Measurements from ENCODE around the gene HTT-AS.

Gene HTT-AS

DNA sequence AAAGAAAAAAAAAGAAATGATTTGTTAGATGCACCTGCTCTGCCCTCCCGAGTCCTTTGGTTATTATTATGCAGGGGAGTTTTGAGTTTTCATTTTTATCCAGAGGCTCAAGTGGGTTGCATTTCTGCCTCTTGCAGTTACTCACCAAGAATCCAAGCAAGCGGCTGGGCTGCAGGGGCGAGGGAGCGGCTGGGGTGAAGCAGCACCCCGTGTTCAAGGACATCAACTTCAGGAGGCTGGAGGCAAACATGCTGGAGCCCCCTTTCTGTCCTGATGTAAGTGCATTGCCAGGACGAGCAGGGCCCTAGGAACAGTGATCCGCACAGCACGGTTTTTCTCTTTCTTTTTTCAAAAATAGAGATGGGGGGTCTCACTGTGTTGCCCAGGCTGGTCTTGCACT, 39.1 kb downstream of the HTT-AS start:
- DNase-seq (ENCODE audit: extremely low spot score, insufficient read length, low read depth) (no peak), FAIRE-seq (no peak)

DNA sequence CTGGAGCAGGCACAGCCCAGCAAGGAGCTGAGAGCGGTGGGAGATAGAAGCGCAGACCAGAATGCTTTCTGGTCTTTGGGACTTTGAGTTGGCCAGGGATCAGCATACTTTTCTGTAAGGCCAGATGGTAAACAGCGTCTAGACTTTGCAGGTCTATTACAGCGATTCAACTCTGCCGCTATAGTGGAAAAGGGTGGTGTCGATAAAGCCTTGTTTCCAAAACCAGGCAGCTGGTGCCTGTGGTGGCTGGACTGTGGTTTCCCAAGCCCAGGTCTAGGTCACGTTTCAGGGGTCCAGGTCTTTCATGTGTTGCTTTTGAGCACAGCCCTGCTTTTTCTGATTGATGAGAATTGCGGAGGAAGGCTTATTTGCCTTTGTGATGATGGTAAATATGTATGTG, 40.1 kb downstream of the HTT-AS start:
- FAIRE-seq = no peak
- no peak for DNase-seq (ENCODE audit: extremely low spot score, insufficient read length, low read depth)

DNA sequence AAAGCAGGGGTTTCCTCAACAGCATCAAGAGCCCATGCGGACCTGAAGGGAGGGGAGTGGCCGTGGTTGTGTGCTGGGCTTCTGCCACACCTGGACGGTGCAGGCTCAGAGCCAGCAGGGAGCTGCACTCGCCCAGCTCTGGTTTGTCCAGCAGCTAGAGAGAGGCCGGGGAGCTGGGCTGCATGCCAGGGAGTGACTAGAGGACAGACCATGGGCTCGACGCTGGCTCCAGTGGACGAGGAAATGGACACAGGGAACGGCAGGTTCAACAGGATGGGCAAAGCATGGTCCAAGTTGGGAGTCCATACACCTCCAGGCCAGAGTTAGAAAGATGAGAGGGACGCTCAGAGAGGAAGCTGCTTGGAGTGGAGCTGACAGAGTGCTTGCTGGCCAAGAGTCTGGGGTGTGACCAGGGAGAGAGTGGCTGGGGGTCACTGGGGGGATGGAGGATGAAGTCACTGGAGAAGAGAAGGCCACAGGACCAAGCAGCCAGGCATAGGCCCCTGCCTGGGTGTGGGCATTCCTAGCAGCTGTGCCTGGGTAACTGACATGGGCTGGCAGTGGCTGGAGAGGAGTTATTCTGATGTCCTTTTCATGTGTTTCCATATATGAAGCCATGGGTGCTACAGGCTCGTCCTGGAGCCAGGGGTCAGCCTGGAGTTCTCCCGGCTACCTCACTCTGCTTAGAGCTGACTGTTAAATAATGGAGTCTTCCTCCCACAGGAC, 42.8 kb downstream of the HTT-AS start:
- DNase-seq (ENCODE audit: extremely low spot score, insufficient read length, low read depth) = no peak
- no peak for FAIRE-seq

DNA sequence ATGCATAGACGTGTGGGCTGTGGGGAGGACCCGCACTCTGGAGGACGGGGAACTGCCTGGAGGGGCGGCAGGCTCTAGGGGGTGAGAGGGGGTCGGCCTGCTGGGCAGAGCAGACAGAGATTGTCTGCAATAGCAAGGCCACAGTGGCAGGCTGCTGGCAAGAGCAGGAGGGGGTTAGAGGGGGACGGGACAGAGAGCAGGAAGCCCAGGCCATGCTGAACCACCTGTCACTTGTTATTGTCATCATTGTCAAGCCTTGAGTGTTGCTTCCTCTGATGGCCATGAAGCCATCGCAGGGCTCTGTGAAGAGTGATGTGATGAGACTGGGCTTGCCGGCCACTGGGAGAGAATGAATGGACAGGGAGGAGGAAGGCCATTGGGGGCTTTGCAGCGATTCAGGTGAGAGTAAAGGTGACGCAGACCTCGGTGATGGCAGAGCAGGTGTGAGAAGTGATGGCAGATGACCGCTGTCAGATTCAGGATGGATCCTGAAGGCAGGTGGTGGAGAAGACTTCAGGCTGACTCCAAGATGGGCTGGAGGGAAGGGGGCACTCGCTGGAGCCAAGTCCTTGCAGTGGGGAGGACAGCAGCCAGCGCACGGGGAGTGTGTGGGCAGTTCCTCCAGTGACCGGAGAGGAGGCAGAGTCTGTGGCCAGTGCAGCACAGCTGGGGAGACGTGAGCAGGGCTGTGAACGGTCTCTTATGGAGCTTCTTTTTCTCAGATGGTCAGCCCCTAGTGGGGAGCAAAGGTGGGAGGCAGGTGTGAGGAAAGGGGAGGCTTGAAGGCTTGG, 43.6 kb downstream of the HTT-AS start:
- DNase-seq (ENCODE audit: extremely low spot score, insufficient read length, low read depth) (no peak), FAIRE-seq (no peak)

DNA sequence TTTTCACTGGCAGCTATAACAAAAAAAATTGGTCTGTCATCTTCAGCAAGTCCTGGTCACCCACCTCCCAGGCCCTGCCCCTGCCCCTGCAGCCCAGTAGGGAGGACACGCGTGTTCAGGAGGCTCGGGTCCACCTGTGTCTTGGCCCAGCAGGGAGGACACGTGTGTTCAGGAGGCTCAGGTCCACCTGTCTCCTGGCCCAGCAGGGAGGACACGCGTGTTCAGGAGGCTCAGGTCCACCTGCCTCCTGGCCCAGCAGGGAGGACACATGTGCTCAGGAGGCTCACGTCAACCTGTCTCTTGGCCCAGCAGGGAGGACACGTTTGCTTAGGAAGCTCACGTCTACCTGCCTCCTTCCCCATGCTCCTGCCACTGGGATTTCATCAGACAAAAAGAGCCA, 44.9 kb downstream of the HTT-AS start:
- DNase-seq (ENCODE audit: extremely low spot score, insufficient read length, low read depth) (no peak), FAIRE-seq (no peak)

DNA sequence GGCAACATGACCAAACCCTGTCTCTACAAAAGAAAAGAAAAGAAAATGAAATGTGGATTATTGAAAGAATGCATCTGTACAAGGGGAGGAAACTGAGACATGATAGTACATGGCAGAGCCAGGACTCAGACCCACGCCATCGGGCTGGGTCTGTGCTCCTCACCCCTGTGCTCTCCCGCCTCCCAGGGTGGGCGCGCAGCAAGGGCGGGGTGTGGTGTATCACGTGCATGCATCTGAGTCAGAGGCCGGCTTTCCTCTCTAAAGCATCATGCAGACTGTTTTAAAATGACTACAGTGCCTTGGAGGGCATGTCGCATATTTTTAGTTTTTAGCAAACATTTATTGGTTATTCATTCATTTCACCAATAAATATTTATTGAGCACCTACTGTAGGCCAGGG, 47.8 kb downstream of the HTT-AS start:
- DNase-seq (ENCODE audit: extremely low spot score, insufficient read length, low read depth) (no peak), FAIRE-seq (no peak)

DNA sequence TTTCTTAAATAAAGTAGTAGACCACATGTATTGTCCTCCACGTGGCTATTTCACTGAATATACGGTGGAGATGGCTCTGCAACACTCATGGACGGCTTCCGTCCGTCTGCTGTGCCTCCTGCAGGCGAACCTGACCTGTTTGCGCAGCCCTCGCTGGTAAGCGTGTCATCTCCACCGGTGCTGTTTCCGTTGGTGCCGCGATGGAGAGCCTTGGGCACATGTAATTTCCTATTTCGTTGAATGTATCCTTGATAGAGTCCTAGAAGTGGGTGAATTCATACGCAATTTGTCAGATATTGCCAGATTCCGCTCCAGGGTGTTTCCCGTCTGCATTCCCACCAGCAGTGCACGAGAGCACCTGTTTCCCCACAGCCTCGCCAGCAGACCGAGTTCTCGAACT, 48.5 kb downstream of the HTT-AS start:
- DNase-seq (ENCODE audit: extremely low spot score, insufficient read length, low read depth) = no peak
- FAIRE-seq = no peak

DNA sequence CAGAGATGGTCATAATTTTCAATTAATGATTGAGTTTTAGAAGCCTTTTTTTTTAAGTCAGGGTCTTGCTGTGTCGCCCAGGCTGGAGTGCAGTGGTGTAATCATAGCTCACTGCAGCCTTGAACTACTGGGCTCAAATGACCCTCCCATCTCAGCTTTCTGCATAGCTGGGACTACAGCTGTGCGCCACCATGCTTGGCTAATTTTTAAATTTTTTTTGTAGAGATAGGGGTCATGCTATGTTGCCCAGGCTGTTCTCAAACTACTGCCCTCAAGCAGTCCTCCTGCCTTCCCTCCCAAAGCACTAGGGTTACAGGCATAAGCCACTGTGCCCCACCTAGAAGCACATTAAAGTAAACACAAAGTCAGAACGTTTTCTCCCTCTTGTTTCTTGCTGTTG, 51.7 kb downstream of the HTT-AS start:
- FAIRE-seq = no peak
- no peak for DNase-seq (ENCODE audit: extremely low spot score, insufficient read length, low read depth)

DNA sequence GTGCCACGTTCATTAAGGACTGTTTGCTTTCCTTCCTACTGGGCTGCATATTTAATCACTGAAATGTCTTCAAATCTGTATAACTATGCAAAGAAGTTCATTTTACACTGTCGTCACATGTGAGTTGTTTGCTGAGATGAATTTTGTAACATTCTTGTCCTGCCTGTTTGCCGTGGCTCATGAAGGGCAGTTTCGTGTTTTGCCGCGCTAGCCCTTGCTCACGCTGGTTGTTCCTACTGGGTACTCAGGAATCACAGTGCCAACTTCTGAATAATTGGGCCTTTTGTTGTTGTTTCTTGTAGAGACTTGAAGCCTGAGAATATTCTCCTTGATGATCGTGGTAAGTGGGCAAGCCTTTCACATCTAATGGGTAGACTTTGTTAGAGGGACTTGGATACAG, 52.2 kb downstream of the HTT-AS start:
- DNase-seq (ENCODE audit: extremely low spot score, insufficient read length, low read depth) (no peak), FAIRE-seq (no peak)

DNA sequence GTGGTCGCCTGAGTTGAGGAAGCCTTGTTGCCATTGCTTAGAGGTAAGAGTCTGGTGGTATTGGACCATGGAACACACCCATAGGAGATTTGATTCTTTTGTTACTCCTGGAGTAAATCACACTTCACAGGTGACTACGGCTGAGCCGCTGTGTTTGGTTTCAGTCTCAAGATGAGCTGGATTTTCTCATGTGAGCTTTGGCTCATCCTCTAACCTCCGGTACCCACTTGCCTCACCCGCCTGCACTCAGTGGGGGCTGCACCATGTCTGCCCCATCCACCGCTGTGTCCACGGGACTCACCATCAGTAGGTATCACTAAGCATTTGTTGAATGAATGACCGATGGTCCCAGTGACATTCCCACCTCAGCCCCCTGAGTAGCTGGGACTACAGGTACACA, 52.7 kb downstream of the HTT-AS start:
- FAIRE-seq = no peak
- DNase-seq (ENCODE audit: extremely low spot score, insufficient read length, low read depth) = no peak

DNA sequence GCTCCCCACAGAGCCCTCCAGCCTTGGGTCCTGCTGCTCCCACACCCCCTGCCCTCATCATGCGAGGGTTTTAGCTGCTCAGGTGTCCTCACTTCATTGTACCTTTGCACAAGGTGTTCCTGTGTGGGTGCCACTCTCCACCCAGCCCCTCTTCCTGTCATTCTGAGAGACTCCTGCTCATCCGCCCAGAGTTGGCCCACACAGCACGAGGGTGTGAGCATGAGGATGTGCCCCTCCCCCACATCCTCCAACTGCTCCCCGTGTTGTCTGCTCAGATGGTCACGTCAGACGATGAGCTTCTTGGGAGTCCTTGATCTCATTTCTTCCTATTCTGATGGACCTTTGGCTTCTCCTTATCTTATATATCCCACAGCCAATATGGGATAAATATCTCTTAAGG, 53.2 kb downstream of the HTT-AS start:
- FAIRE-seq = no peak

DNA sequence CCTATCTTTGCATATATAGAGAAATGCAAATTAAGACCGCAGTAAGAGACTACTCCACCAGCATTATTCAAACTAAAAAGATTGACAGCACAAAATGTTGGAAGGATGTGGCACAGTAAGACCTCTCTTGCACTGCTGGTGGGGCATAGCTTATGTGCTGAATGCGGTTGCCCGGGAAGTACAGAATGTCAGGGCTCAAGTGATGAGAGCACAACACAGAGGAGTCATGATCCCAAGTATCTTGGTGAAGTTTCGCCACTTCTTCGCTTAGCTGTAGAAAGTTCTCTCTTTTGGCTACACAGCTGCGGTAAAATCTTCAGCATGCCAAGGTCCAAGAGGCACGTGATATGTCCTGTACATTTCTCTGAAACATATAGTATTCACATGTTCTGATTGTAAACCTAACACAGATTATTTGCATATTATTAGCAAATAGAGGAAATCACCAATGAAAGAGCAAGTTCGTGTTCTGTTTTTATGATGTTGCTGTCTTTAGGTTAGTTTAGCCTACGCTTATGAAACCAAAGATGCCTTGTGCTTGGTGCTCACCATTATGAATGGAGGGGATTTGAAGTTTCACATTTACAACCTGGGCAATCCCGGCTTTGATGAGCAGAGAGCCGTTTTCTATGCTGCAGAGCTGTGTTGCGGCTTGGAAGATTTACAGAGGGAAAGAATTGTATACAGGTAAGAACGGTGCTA, 55.0 kb downstream of the HTT-AS start:
- DNase-seq (ENCODE audit: extremely low spot score, insufficient read length, low read depth) = no peak
- FAIRE-seq = no peak

More for the DNA sequence above, 53.2 kb downstream of the HTT-AS start:
- no peak for DNase-seq (ENCODE audit: extremely low spot score, insufficient read length, low read depth)

DNA sequence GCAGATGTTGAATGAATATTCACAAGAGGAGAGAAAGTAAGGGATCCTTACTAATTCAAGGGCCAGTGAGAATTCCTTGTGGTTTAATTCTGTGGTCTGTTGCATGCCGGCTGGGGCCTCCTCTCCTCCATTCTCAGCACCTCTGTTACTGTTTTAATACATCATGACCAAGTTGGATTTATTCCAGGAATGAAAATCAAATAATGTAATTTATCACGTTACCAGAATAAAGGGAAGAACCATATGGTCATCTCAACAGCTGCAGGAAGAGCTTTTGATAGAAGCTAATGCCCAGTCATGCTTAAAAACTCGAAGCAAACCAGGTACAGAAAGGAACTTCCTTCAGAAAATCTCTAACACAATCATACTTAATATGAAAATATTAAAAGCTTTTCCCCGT, 56.8 kb downstream of the HTT-AS start:
- no peak for FAIRE-seq
- no peak for DNase-seq (ENCODE audit: extremely low spot score, insufficient read length, low read depth)

DNA sequence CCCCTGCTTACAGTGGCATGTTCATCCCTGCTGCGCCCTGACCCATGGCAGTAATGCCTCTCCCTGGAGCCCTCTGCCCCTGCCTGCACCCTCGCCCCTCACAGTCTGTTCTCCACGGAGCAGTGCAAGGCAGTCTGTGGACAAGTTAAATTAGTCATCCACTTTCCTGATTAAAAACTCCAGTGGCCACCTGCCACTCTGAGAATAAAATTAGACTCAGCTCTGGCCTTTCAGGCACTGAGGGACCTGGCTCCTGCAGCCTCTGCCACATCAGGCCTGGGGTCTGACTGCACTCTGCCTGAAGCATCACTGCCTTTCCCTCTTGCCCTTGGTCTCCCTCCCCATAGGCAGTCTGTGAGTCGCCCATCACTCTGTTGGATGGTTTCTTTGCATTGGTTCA, 57.4 kb downstream of the HTT-AS start:
- no peak for DNase-seq (ENCODE audit: extremely low spot score, insufficient read length, low read depth)
- FAIRE-seq = no peak

DNA sequence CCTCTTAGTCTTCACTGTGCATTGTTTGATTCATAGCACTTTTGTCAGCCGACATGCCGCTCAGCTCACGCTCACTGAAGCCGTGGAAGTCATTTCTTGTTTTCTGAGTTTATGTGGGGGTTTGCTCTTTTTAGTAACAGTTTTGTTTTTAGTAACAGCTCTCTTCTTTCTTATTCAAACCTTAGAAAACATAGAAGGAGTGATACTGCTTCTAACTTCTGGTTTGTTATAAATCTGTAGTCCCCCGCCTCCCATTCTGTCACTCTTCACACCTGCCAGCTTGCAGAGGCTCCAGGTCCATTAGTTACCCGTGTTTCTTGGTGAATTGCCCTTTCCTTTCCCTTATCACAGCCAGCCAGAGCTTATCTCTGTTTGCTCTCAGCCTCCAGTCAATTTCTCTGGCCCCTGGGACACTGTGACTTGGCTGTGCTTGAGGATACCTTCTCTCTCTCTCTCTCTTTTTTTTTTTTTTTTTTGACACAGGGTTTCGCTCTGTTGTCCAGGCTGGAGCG, 60.4 kb downstream of the HTT-AS start:
- DNase-seq (ENCODE audit: extremely low spot score, insufficient read length, low read depth) (peak; percentile 44), FAIRE-seq (peak; percentile 74)
